Inflammatory macrophage (primary cell): ENCODE measurements around the gene HELQ.
A peak's percentile ranks its signal among the peaks of the same experiment; 100 is the strongest.

Source experiments
- DNase-seq, 2 donors: peaks; one replicate each; pipeline ENCODE4 v3.0.0-alpha.2; 2020 to 2022

HELQ gene

GRCh38 chr4:83369831-83370639, 85.6 kb downstream of the HELQ start:
- peak; percentile 65 to 85 for DNase-seq

- no peak for DNase-seq
Measured at GRCh38 chr4:83364312-83364711, 91.3 kb downstream of the HELQ start.

- DNase-seq, result peak; percentile 26 to 48
Measured at GRCh38 chr4:83362492-83363329, 92.9 kb downstream of the HELQ start.

- DNase-seq, result no peak
Measured at GRCh38 chr4:83361416-83362103, 94.1 kb downstream of the HELQ start.

GRCh38 chr4:83360018-83360417, 95.6 kb downstream of the HELQ start:
- DNase-seq, result no peak

GRCh38 chr4:83358410-83358809, 97.2 kb downstream of the HELQ start:
- DNase-seq, result no peak
